ENCODE results near the gene MEI4. TPM values are rescaled to one million over a fixed set of nuclear protein-coding genes. Genes with fewer than 3 reads are reported as not detected.

MEI4 gene
- total RNA-seq, 2 donors from 2014 or later = 0.51 to 1.4 TPM

GRCh38 chr6:77910826-77911225 is 258.0 kb downstream of the MEI4 start:
- DNase-seq (ENCODE audit: low spot score) = no peak
- Histone ChIP-seq H3K27ac (no peak overlapping the region), H3K4me1 (no peaks in the 10 kb centered on the region), H3K27me3 (no peaks in the 10 kb centered on the region), H3K9me3 (peaks cover 0 to 27% of the 10 kb centered on the region in 2 donors), H3K4me3 (no peak overlapping the region), H3K36me3 (no peaks in the 10 kb centered on the region)
- TF ChIP-seq CTCF (IDR thresholded peaks at IDR 0.05) = no peak

- Histone ChIP-seq H3K27ac (no peak overlapping the region), H3K9me3 (no peaks in the 10 kb centered on the region), H3K27me3 (no peaks in the 10 kb centered on the region), H3K36me3 (no peaks in the 10 kb centered on the region), H3K4me3 (no peak overlapping the region), H3K4me1 (no peaks in the 10 kb centered on the region)
- peak in 1 of 2 donors; percentile 25 for TF ChIP-seq CTCF (IDR thresholded peaks at IDR 0.05)
- no peak for DNase-seq (ENCODE audit: low spot score)
These were observed 273.4 kb downstream of the MEI4 start for GRCh38 chr6:77926198-77926751.

GRCh38 chr6:77930382-77930781 is 277.5 kb downstream of the MEI4 start:
- no peaks in the 10 kb centered on the region for H3K27me3 ChIP-seq
- no peaks in the 10 kb centered on the region for H3K9me3 ChIP-seq
- H3K27ac ChIP-seq = no peak overlapping the region
- no peaks in the 10 kb centered on the region for H3K4me1 ChIP-seq
- DNase-seq (ENCODE audit: low spot score) = no peak
- no peak for TF ChIP-seq CTCF (IDR thresholded peaks at IDR 0.05)
- H3K36me3 ChIP-seq = no peaks in the 10 kb centered on the region
- H3K4me3 ChIP-seq = no peak overlapping the region

GRCh38 chr6:77930952-77931351 is 278.1 kb downstream of the MEI4 start:
- Histone ChIP-seq H3K27ac (no peak overlapping the region), H3K9me3 (no peaks in the 10 kb centered on the region), H3K4me3 (no peak overlapping the region), H3K4me1 (no peaks in the 10 kb centered on the region), H3K27me3 (no peaks in the 10 kb centered on the region), H3K36me3 (no peaks in the 10 kb centered on the region)
- TF ChIP-seq CTCF (IDR thresholded peaks at IDR 0.05) = no peak
- no peak for DNase-seq (ENCODE audit: low spot score)

GRCh38 chr6:77962070-77962469 is 309.2 kb downstream of the MEI4 start:
- no peak overlapping the region for H3K27ac ChIP-seq
- no peak for DNase-seq (ENCODE audit: low spot score)
- H3K4me1 ChIP-seq = no peaks in the 10 kb centered on the region
- TF ChIP-seq CTCF (IDR thresholded peaks at IDR 0.05) = no peak
- H3K27me3 ChIP-seq = no peaks in the 10 kb centered on the region
- H3K36me3 ChIP-seq = no peaks in the 10 kb centered on the region
- H3K9me3 ChIP-seq = peaks cover 0 to 5% of the 10 kb centered on the region in 2 donors
- no peak overlapping the region for H3K4me3 ChIP-seq

- Histone ChIP-seq H3K4me3 (no peak overlapping the region), H3K9me3 (peaks cover 0 to 6% of the 10 kb centered on the region in 2 donors), H3K27ac (no peak overlapping the region), H3K27me3 (no peaks in the 10 kb centered on the region), H3K36me3 (no peaks in the 10 kb centered on the region), H3K4me1 (no peaks in the 10 kb centered on the region)
- no peak for DNase-seq (ENCODE audit: low spot score)
- no peak for TF ChIP-seq CTCF (IDR thresholded peaks at IDR 0.05)
These were observed 312.6 kb downstream of the MEI4 start for GRCh38 chr6:77965449-77965848.

Data from right atrium auricular region (tissue), 2 donors.